Femur (tissue), 1 donor: ENCODE data around the gene ADA.
"Not testable (repeated sequence)": the region's sequence is repeated elsewhere in the genome, so short reads cannot be mapped to it uniquely, and the experiment has no call there.

Experiments used
- DNase-seq: peaks from one replicate; pipeline ENCODE4 v3.0.0-alpha.2; 2017

ADA gene

DNA sequence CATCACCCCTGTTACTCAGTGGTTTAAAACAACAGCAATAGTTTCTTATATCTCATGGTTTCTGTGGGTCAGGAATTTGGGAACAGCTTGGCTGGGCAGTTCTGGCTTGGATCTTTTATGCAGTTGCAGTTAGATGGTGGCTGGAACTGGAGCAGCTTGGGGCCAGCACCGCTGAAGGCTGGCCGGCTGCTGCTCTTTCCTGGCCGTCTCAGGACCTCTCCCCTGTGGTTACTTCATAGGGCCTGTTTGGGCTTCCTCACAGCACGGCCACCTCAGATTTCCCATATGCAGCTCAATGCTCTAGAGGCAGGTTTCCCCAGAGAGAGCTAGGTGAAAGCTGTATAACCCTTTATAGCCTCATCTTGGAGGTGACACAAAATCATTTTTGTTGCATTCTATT is 53.6 kb downstream of the ADA start:
- peak; percentile 34 for DNase-seq

GRCh38 chr20:44597516-44597915 is 54.0 kb downstream of the ADA start:
- DNase-seq, result peak; percentile 14

DNA sequence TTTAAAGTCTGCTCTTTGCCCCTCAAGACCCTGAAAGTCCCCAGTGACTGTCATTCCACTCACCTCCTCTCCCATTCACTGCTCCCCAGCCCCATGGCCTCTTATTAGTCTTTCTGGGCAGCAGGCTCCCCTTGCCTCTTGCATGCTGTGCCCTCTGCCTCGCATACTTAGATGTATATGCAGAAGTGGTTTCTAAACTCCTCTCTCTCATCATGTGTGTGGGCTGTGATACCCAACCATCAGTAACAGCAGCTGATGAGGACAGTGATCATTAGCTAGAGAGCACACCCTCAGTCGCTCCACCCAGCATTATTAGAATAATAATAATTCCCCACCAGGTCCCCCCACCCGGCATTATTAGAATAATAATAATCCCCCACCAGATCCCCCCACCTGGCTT is 54.6 kb downstream of the ADA start:
- DNase-seq, result peak; percentile 6

- DNase-seq, result no peak
These were observed 55.5 kb downstream of the ADA start for GRCh38 chr20:44596010-44596409.

- DNase-seq, result no peak
These were observed 56.8 kb downstream of the ADA start for GRCh38 chr20:44594730-44595129.

DNA sequence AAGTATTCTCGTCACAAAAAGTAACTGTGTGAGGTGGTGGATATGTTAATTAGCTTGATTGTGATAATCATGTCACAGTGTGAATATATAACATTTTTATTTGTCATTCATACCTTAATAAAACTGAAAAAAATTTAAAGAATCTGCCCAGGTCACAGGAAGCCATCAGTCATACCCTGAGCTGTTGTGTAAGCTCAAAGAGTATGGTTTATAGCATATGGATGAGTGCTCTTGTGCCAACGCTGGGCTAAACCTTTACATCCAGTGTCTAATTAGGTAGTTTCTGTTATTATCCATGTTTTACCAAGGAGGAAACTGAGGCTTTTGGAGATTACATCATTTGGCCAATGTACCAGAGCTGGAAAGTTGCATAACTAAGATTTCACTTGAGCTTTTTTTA is 57.7 kb downstream of the ADA start:
- no peak for DNase-seq

GRCh38 chr20:44592366-44592765 is 59.1 kb downstream of the ADA start:
- no peak for DNase-seq

DNA sequence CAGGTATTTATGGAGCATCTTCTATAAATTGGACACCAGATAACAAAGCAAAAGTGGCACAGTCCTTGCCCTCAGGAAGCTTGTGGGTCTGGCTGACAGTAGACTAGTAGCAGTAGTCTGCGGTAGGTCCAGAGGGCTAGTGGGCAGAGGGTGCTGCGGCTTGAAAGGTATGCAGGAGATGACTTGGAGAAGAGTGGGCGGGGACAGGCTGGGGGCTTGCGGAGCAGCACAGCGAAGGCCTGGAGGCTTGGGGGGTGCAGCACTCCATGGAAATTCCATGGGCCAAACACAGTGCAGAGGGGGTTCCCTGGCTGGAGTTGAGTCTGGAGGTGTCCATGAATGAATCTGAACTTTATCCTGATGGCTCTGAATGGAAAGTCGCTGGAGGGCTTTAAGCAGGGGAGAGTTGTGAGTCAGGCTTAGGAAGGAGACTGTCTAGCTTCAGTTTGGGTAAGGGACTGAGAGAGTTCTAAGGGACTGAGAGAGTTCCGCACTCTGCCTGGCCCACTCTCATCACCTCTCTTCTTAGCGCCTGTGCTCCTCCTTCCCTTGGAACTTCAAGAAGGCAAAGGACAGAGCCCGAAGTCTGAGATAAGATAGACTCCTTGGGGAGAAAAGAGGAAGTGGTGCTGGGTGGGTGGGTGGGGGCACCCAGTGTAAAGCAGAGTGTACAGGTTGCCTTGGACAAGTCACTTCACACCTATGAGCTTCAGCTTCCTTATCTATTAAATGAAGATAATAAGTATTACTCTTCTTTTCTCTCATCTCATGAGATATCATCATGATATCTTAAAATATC is 60.3 kb downstream of the ADA start:
- no peak for DNase-seq

DNA sequence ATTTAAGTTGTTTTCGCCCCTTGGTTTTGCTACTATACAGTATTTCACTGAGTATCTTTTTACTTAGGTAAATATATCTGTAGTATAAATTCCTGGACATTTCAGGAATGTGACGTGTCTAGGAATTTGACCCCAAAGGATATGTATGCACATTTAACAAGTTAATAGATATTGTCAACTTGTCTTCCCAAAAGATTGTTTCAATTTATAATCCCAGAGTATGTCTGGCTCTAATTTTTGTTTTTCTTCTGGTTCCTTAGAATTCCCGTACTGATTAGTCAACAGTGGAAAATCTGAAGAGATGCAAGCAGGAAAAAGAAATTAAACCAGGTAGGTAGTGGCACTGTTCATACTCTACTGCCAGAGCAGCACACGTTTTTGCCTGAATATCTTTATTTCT is 62.0 kb downstream of the ADA start:
- no peak for DNase-seq

DNA sequence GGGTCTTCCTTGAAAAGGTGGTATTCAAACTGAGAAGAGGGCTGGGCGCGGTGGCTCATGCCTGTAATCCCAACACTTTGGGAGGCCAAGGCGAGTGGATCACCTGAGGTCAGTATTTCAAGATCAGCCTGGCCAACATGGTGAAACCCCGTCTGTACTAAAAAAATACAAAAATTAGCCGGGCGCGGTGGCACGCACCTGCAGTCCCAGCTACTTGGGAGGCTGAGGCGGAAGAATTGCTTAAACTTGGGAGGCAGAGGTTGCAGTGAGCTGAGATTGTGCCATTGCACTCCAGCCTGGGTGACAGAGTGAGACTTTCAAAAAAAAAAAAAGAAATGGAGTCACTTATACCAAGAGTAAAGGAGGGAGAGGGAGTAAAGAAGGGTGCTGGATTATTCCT is 63.2 kb downstream of the ADA start:
- not testable (repeated sequence) for DNase-seq

- no peak for DNase-seq
These were observed 64.2 kb downstream of the ADA start for GRCh38 chr20:44587035-44587980.

GRCh38 chr20:44586289-44586911 is 65.1 kb downstream of the ADA start:
- DNase-seq, result peak; percentile 36

- DNase-seq, result no peak
These were observed 66.2 kb downstream of the ADA start for GRCh38 chr20:44585057-44585963.

- no peak for DNase-seq
These were observed 67.3 kb downstream of the ADA start for GRCh38 chr20:44584162-44584561.

DNA sequence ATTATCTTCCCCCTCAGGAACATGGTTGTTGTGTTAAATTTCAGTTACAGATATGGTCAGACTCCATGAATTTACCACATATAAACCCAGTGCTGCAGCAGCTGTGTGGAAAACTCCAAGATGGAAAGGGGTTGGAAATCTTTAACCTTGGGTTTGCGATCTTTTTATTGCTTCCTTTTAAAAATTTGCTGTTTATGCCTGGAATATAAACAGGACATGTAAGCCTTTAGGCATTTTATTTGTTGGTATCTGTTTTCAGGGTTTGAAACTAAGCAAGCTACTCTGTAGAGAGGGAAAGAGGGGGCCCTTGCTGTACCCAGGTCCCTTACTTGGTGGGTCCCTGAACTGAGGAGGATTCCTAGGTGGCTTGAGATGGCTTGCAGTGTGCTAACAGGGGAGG is 68.3 kb downstream of the ADA start:
- DNase-seq, result no peak

DNA sequence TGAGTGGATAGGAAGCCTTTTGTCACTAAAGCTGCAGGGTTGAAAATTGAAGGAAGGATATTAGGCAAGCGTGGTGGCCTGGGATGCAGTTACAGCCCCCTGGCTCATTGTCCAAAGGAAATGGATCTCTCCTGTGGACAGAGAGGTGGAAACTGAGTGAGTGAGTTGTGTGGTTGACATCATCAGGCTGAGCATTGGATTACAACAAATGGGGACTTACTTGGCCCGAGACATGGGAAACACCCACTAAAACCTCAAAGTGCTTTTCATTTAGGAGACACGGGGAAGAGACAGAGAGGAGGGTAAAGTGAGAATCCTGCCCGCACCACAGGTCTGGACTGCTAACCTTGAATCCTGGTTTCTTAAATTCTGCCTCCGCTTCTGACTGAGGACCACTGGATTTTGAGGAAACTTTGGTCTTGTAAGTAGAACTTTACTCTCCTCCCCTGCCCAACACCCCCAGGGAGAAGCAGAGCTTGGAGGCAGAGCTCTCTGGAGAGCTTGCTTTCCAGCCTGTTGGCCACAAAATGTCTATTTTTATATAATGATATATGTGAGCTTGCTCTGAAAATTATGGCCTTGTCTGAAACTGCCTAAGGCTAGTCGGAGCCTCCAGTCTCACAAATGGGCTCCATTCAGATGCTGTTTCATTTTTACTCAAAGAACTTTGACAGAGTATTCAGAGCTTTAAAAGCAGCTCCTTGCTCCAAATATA is 69.0 kb downstream of the ADA start, which contains the start of gene PKIG:
Gene PKIG (plus strand): TSS at position 269 of the 715 bp plus-strand sequence. CDS start 31,978 bp downstream, outside the sequence.
- DNase-seq, result peak; percentile 80

DNA sequence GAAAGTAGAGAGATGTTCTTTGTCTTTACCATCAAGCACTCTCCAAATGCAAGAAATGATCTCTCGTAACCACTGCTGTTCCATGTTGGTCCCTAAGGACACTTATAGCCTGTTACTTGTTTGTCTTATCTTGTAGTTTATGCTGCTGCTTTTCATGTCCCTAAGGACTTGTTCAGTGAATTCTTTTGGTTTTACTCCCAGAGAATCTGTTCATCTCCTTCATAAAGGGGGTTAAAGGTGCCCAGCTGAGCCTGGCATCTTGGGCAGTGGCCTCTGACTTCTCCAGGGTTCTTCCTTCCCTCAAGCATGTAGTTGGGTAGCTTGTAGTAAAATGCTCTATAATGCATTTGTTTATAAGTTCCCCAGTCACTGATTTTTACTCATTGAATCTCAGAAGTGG is 70.0 kb downstream of the ADA start:
- DNase-seq, result no peak

GRCh38 chr20:44580581-44581268 is 70.8 kb downstream of the ADA start:
- no peak for DNase-seq

GRCh38 chr20:44579313-44580081 is 72.0 kb downstream of the ADA start:
- no peak for DNase-seq

GRCh38 chr20:44576297-44576696 is 75.2 kb downstream of the ADA start:
- peak; percentile 40 for DNase-seq
